NCI-H2107 (cell line): ENCODE measurements around the gene ZNF490.
"Not testable (repeated sequence)": the region's sequence is repeated elsewhere in the genome, so short reads cannot be mapped to it uniquely, and the experiment has no call there.

ENCODE experiments used
- DNase-seq: peaks from one replicate; lab custom pipeline; 2025; lab: John Stamatoyannopoulos, UW

The ZNF490 gene

DNA sequence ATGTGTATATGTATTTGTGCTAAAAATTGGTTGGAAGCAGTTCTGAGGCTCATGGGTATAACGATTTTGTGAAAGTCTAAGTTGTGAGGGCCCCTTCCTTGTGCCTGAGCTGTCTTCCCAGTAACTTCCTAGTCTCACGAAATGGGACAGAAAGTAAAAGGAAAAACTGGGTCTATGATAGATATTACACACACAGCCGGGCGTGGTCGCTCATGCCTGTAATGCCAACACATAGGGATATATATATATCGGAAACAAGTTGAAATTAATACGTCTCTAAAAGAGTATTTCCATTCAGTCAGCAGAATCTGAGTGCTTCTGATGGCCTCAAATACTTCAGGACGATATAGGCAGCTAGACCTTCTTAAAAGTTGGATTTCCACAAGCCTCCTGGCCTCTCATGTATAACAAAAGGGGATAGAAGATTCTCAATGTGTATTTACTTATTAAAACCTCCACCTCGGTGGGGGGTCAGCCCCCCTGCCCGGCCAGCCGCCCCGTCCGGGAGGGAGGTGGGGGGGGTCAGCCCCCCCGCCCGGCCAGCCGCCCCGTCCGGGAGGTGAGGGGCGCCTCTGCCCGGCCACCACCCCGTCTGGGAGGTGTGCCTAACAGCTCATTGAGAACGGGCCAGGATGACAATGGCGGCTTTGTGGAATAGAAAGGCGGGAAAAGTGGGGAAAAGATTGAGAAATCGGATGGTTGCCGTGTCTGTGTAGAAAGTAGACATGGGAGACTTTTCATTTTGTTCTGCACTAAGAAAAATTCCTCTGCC is 10.8 kb upstream of the ZNF490 start:
- DNase-seq, result not testable (repeated sequence)

DNA sequence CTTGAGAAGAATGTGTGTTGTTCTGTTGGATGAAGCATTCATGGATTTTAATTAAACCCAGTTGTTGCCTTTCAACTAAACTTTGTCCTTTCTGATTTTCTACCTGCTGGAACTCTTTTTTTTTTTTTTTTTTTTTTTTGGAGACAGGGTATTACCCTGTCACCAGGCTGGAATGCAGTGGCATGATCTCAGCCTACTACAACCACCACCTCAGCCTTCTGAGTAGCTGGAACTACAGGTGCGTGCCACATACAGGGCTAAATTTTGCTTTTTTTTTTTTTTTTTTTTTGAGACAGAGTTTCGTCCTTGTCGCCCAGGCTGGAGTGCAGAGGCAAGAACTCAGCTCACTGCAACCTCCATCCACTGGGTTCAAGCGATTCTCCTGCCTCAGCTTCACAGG is 7.0 kb upstream of the ZNF490 start:
- no peak for DNase-seq

DNA sequence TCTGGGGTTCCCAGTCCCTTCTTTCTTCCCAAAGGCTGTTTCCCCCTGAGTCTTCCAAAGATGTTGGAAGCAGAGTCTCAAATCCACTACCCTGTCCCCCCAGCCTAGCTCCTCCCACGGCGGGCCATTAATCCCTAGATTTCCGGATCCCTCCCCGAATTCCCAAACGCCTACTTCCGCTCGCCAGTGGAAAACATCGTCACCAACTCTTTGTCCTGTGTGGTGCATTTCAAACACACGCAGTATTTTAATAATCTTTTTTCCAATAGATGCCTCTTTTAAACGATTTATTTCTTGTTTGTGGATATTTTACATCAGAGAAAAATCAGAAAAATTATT is 717 bp upstream of the ZNF490 start:
- DNase-seq, result peak; percentile 43

- no peak for DNase-seq
These were observed 3.0 kb downstream of the ZNF490 start for GRCh38 chr19:12607631-12608030.

GRCh38 chr19:12606796-12607195 is 3.8 kb downstream of the ZNF490 start:
- DNase-seq, result no peak

DNA sequence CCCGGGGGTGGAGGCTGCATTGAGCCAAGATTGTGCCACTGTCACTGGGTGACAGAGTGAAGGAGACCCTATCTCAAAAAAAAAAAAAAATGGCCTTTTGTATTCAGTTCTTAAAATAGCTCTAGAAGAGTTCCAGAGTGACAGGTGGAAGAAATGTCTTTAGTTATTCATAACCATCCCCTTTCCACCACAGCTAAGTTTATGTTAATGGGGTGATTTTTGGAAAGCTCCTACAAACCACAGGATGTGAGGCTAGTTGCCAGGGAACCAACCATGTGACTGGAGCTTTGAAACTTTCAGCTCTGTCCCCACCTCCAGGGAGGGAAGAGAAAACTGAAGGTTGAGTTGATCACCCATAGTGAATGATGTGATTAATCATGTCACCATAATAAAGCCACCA is 6.9 kb downstream of the ZNF490 start:
- DNase-seq, result no peak

DNA sequence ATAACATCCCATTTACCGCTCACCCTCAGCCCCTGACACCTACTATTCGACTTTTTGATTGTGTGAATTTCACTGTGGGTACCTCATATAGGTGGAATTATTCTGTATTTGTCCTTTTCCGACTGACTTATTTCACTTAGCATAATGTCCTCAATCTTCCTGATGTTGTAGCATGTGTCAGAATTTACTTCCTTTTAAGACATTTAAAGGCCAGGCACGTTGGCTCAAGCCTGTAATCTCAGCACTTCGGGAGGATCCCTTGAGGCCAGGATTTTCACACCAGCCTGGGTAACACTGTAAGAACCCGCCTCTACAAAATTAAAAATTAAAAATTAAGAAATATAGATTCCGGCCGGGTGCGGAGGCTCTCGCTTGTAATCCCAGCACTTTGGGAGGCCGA is 13.0 kb downstream of the ZNF490 start:
- no peak for DNase-seq

GRCh38 chr19:12596927-12597548 is 13.6 kb downstream of the ZNF490 start:
- DNase-seq, result no peak

- DNase-seq, result no peak
These were observed 14.1 kb downstream of the ZNF490 start for GRCh38 chr19:12596485-12596884.

- no peak for DNase-seq
These were observed 29.5 kb downstream of the ZNF490 start for GRCh38 chr19:12581100-12581499.

DNA sequence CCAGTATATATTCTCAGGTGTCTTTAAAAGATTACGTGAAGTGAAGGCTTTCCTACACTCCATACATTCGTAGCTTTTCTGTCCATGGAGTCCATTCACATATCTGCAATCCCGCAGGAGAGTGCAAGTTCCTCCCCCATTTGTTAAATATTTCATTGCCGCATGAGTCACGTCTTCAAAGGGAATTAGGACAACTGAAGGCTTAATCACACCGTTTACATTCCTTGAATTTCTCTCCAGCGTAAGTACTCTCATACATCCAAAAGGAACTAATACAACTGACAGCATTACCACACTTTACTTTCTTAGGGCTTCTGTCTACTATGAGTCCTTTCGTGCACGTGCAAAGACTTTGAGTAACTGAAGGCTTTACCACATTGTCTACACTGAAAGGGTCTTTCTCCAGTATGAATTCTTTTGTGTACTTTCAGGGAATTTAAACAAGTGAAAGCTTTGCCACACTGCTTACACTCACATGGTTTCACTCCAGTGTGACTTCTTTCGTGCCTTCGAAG is 30.4 kb downstream of the ZNF490 start:
- no peak for DNase-seq

- DNase-seq, result no peak
These were observed 32.0 kb downstream of the ZNF490 start for GRCh38 chr19:12578641-12579040.

GRCh38 chr19:12574036-12574435 is 36.6 kb downstream of the ZNF490 start:
- no peak for DNase-seq

GRCh38 chr19:12567951-12568350 is 42.7 kb downstream of the ZNF490 start:
- DNase-seq, result no peak

- DNase-seq, result not testable (repeated sequence)
These were observed 44.2 kb downstream of the ZNF490 start for GRCh38 chr19:12566380-12566779.

- DNase-seq, result peak; percentile 75
These were observed 46.5 kb downstream of the ZNF490 start for GRCh38 chr19:12564016-12564664.

DNA sequence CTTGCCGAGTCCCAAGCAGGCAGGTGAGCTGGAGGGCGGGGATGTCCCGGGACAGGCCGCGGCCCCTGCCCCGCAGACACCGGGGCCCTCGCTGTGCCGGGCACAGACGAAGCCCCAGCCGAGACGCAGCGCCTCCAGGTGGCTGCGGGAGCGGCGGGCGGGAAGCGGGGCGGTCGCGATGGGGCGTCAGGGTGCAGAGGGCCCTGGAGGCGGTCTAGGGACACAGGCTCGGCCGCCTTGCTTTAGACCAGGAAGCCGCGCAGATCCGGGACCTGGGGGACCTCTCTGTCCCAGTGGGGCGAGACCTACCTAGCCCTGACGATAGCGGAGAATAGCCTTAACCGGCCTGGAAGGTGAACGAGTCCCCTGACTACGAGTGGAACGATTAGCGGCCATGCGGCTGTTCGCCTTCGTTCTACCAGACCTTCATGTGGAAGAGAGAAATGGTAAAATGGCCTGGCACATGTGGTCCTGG is 55.1 kb downstream of the ZNF490 start:
- no peak for DNase-seq

DNA sequence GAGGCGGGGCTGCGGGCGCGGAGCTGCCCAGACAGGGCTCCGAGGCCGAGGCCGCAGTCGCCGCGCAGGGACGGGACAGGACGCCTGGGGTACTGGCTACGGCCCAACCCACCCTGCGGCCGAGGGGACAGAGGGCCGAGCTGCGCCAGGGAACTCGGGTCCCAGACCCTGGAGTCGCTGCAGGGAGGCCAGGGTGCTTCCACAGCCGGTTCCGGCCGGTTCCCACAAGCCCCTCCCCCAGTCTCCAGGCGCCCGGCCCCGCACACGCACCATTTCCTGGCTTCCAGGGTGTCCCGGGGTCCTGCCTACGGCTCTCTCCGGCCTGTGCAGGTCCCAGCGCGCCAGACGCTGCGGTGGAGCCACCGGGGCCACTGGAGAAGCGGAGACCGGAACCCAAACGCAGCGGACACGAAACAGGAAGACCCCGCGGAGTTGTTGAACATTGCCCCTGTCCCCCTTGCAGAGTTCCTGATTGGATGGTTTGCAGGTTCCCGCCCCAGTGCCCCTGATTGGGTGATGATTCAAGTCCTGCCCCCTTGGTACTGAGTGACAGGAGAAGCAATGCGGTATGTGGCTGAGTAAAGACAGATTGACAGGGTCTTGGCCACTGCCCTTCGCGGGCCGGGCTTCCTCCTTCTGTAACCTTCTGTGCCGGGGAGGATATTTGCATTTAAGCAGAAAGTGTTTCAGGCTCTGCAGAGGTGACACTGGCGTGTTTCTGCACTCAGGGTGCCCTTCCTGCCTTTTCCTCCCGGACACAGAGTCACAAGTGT is 59.4 kb downstream of the ZNF490 start, which contains the start of gene ZNF564:
TSS of gene ZNF564 (minus strand) at position 423 of the 773 bp plus-strand sequence. CDS start at position 273, 150 bp downstream.
- DNase-seq, result peak; percentile 89

DNA sequence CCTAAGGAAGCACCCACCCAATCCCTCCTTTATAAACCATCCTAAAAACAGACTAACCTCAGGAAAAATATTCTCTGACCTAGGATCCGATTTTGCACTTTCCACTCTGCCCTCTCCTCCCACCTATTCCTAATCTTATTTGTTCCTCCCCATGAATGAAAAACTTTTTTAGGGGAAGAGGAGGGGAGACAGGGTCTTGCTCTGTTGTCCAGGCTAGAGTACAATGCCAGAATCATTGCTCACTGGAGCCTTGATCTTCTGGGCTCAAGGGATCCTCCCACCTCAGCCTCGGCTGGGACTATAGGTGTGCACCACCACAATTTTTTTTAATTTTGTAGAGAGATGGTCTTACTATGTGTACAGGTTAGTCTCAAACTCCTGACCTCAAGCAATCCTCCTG is 63.7 kb downstream of the ZNF490 start:
- DNase-seq, result no peak

DNA sequence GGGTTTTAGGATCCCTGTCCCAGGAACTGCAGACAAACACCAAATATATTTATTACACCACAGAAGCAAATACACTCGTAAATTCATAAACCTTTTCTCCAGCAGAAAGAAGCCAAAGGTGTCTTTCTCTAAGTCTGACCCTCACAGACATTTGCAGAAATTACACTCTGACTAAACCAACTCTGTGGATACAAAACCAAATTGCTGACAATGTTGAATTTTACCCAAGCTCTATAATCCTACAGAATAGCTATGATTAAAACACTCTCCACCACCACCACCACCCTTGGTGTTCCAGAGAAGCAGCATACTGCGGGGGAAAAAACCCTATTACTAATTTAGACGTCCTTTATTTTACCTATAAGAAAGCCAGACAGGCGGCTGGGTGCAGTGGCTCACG is 64.5 kb downstream of the ZNF490 start:
- no peak for DNase-seq

DNA sequence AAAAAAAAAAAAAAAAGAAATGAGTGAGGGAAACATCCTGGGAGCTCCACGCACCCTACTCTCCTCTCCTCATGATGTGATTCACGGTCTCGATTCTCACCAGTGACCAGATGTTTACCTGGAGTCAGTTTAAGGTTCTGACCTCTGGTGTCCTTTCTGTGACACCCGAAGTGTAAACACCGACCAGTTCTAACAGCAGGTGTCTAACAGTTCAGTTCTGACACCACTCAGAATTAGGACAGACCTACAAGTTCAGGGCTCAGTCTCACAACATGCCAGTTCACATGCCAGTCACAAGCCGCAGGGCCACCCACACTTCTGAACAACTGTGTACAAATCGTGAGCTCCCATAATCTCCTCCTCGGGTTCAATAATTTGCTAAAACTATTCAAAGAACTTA is 65.3 kb downstream of the ZNF490 start:
- no peak for DNase-seq

GRCh38 chr19:12544401-12544876 is 66.2 kb downstream of the ZNF490 start:
- DNase-seq, result no peak
